ENCODE data around the gene IFT27.

GRCh38 chr22:36758792-36759271 lies 17.1 kb downstream of the IFT27 start:
- TF ChIP-seq CTCF (conservative IDR thresholded peaks at IDR 0.05; ENCODE audit: low read depth, low read length): no peak
- no peak for TF ChIP-seq MAZ (IDR thresholded peaks at IDR 0.05; ENCODE audit: borderline replicate concordance, low read depth, low read length)
- TF ChIP-seq SMC3 (IDR thresholded peaks at IDR 0.05; ENCODE audit: low read depth, low read length): no peak
- no peak for TF ChIP-seq RAD21 (IDR thresholded peaks at IDR 0.05; ENCODE audit: low read length)
- TF ChIP-seq ELK1 (IDR thresholded peaks at IDR 0.05; ENCODE audit: borderline replicate concordance, low read depth, low read length): no peak
- no peak for TF ChIP-seq POLR2A (IDR thresholded peaks at IDR 0.05; ENCODE audit: low read depth, low read length)
- TF ChIP-seq FOS (IDR thresholded peaks at IDR 0.05; ENCODE audit: low read depth, low read length): no peak
- no peak for TF ChIP-seq RFX5 (IDR thresholded peaks at IDR 0.05; ENCODE audit: low read depth, low read length)
- no peak for TF ChIP-seq MXI1 (IDR thresholded peaks at IDR 0.05; ENCODE audit: borderline replicate concordance, low read depth, low read length)

Data from IMR-90 (cell line).